ENCODE results near the gene CLIC2.
"Not testable (repeated sequence)": the region's sequence is repeated elsewhere in the genome, so short reads cannot be mapped to it uniquely, and the experiment has no call there.

Gene CLIC2

DNA sequence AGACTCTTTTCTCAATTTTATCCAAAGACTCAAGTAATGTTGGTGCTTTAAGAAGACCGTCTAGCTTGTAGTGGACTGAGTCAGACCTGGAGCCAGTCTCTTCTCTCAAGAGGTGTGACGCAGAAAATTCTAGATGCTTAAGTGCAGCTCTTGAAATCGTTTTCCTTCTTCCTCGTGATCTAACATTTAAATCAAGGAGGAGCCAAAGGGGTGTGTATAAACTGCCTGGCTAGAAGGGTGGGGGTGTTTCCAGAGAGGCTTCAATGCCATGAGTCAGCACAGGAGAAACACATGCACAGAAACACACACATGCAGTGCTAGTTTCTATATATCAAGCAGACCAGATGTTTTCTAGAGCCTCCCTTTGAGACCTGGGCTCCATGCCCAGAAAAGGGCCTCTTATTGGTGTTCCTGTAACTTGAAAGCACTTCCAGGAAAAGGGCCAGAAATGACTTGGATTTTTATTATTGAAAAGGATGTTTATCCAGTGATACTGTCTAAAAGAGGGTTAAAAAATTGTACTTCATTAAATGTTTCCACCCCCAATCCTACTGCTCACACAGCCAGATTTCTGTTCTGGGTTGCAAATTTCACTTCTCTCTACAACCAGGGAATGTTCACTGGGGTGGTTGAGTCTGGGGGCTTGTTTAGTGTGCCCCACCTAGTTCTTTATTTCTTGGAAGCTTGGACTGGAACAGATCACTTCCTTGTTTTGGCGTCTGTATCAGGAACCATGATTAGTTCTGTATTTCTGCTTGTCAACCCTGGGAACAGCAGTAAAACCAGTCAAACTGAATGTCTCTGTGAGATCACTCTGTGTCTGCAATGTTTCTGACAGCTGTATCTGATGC, at the start of gene CLIC2:
Gene CLIC2, minus strand, starts transcription at position 129 of the 851 bp plus-strand sequence. CDS start 187 bp downstream, outside the sequence.
- peak; percentile 98 for DNase-seq

DNA sequence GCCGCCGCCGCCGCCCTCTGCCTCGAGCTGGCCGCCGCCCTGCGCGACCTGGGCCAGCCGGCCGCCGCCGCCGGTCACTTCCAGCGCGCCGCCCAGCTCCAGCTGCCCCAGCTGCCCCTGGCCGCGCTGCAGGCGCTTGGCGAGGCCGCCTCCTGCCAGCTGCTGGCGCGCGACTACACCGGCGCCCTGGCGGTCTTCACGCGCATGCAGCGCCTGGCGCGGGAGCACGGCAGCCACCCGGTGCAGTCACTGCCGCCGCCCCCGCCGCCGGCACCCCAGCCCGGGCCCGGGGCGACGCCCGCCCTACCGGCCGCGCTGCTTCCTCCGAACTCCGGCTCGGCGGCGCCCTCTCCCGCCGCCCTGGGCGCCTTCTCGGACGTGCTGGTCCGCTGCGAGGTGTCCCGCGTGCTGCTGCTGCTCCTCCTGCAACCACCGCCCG, 48.1 kb upstream of the CLIC2 start:
- DNase-seq, result not testable (repeated sequence)

DNA sequence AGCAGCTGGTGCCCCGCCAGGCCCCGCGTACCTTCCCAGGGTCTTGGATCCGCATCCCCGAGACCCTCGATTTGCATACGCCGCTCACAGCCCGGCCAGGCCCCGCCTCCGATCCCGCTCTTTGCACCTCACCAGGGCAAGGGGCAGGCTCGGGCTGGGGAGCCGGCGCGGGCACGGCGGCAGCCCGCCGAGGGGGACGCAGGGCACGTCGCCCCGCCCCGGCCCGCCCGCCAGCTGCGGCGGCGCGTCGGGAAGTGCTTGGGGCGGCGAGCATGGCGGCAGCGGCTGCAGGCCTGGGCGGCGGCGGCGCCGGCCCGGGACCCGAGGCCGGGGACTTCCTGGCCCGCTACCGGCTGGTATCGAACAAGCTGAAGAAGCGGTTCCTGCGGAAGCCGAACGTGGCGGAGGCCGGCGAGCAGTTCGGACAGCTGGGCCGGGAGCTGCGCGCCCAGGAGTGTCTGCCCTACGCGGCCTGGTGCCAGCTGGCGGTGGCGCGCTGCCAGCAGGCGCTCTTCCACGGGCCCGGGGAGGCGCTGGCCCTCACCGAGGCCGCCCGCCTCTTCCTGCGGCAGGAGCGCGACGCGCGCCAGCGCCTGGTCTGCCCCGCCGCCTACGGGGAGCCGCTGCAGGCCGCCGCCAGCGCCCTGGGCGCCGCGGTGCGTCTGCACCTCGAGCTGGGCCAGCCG, 47.6 kb upstream of the CLIC2 start, which contains the start of gene F8A2:
Gene F8A2, plus strand, starts transcription at position 253 of the 686 bp plus-strand sequence. Its CDS starts 20 bp downstream, at position 273.
- not testable (repeated sequence) for DNase-seq

DNA sequence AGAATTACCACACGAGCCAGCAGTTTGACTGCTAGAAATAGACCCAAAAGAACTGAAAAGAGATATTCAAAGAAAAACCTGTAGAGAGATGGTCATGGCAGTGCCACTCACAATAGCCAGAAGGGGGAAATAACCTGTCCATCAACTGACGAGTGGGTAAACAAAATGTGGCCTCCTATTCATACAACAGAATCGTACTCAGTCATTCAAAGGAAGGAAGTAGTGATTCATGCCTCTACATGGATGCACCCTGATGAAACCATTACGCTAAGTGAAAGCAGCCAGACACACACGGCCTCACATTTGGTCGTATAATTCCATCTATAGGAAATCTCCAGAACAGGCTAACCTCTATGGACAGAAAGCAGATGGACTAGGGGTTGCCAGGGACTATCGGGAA, 45.4 kb upstream of the CLIC2 start:
- DNase-seq, result not testable (repeated sequence)

DNA sequence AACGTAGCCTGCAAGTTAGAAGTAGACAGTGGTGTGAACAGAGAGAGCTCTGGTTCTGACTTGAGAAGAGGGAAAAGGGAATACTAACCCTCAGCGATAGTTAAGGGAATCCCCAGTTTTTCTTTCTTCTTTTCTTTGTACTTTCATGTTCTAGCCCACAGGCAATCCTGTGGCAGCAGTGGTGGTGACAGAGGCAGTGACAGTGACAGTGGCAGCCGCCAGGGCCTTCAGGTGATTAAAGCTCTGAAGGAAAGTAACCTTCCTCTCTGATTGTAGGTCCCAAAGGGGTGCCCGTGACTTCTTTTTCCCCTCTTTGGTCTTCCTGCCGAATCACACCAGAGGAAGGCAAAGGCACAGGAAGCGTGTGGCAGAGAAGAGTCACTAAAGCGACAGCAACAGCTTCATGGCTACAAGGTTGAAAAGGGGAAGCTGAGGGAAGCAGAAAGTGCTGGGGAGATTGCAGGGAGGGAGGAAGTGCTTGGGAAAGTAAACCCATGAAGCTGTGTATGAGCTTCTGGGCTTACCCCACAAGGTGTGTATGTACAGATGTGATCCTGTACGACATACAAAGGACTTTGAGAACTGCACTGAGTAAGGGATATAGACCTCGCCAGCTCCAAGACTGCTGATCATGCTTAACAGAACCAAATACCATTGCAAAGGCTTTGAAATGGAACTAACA, 39.5 kb upstream of the CLIC2 start:
- not testable (repeated sequence) for DNase-seq

DNA sequence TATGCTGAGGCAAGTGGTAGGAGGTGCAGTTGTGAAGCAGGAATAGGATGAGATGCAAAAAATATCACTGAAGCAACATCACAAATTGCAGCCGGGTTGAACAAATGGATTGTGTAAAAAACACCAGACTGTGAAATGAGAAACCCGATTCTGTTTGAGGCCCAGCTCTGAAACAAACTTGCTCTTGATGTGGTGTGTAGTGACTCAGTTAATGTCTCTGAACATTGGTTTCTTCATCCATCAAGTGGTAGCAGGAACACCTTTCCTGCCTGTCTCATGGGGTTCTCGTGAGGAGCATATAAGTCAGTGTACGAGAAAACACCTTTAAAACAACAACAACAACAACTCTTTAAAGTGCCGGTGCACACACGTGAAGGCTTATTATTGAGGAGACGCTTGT, 29.3 kb upstream of the CLIC2 start:
- DNase-seq, result not testable (repeated sequence)

DNA sequence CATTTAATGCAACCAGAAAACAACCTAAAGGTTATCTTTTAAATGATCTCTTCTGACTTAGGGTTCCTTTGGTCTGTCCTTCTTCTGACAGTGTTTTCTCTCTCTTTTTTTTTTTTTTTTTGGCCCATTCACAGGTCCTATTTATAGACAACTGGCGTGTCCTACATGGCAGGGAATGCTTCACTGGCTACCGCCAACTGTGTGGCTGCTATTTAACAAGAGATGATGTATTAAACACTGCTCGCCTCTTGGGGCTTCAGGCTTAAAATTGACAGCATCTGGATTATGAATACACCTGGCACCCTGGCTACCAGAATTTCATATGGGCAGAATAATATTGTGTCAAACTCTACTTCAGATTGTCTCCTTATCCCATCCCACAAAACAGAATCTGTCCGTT, 15.0 kb upstream of the CLIC2 start:
- not testable (repeated sequence) for DNase-seq

DNA sequence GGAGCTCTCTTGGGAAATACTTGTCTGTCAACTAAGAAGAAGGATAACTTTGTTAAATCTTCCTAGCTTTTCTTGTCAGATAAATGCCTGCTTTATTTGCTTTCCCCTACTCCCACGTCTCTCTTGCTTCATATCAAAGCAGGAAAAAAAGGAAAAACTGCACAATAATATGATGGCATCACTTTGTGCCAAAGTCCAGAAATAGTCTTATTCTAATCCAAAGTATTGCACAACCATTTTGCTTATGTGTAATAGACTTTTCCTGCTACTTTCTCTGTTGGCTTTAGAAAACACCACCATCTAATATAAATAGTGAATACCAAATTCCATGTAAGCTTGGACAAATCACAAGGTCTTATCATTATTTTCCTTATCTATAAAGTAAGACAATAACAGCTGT, 11.3 kb upstream of the CLIC2 start:
- not testable (repeated sequence) for DNase-seq

DNA sequence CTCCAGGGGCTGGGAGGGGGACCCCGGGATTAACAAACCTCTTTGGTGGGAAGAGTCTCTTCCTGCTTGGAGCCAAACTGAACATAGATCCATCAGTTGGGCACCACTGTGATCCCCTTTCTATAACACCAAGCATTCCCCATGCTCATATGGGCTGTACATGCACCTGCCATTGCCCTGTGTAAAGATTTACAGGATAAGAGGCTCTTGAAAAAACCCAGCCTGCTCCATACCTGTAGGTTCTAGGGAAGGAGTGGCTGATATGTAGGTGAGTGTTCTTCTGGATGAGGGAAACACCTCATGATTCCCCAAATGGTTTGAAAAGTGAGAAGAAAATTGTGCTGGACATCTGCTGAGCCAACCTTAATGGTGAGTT, 911 bp upstream of the CLIC2 start:
- not testable (repeated sequence) for DNase-seq

DNA sequence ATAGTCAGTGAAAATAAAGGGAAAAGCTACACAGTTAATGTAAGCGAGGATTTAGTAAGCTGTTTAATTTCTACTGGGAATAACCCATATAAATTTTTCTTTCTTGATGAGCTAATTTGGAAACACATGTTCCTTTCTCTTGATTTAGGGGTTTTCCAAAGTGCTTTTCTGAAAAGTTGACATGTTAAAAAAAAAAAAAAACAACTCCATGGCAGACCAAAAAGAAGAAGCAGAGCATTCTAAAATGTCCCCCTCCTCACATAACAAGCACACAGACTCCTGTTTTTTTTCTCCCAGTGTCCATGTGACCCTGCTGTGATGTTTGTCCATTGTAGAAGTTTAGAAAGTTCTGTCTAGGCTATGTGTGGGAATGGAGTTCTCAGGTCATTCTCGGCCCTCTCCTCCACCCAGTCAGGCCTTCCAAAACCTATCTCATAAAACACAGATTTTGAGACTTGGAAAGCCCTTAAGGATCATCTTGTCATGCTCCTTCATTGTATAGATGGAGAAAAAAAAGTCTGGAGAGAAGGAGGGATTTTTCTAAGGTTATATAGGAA, 792 bp downstream of the CLIC2 start:
- no peak for DNase-seq

DNA sequence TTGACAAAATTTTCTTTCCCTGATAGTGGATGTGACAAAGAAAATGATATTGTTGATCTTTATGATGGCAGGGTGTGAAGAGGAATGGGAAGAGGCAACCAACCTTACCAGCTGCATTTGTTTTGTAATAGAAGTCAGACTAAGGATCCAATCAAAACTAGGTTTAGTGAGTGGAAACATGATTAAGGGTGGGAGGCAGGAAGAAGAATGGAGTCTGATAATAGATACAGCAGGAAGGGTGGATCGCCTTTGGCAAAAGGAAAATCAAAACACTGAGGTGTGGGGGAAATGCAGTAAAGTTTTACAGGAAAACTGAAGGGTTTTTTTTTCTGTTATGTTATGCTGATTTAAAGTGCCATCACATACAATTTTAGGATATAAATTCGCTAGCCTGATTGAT, 3.4 kb downstream of the CLIC2 start:
- no peak for DNase-seq

DNA sequence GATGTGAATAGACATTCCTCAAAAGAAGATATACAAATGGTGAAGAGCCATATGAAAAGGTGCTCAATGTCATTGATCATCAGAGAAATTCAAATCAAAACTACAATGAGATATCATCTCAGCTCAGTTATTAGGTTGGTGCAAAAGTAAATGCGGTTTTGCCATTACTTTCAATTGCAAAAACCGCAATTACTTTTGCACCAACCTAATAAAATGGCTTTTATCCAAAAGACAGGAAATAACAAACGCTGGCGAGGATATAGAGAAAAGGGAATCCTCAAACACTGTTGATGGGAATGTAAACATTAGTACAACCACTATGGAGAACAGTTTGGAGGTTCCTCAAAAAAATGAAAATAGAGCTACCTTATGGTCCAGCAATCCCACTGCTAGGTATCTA, 5.1 kb downstream of the CLIC2 start:
- no peak for DNase-seq

DNA sequence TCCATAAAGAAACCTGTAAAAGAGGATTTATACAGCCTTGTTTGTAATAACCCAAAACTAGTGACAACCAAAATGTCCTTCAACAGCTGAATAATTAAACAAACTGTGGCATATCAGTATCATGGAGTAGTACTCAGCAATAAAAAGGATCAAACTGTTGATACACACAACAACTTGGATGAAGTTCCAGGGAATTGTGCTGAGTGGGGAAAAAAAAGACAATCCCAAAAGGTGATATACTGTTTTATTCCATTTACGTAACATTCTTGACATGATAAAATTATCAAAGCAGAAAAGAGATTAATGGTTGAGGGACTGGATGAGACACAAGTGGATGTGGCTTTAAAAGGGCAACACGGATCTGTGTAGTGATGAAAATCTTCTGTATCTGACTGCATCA, 7.8 kb downstream of the CLIC2 start:
- no peak for DNase-seq

DNA sequence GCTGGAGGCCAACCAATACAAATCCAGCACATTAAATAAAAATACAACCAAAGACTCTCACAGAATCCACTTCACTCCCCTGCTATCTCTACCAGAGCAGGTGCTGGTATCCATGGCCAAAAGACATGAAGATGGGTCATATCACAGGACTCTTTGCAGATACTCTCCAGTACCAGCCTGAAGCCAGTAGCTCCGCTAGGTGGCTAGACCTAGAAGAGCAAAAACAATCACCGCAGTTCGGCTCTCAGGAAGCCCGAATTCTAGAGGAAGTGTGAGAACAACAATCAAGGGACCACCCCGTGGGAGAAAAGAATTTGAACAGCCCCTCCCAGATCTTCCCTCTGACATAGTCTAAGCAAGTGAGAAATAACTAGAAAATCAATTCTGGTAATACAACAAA, 20.2 kb downstream of the CLIC2 start:
- DNase-seq, result peak; percentile 35

DNA sequence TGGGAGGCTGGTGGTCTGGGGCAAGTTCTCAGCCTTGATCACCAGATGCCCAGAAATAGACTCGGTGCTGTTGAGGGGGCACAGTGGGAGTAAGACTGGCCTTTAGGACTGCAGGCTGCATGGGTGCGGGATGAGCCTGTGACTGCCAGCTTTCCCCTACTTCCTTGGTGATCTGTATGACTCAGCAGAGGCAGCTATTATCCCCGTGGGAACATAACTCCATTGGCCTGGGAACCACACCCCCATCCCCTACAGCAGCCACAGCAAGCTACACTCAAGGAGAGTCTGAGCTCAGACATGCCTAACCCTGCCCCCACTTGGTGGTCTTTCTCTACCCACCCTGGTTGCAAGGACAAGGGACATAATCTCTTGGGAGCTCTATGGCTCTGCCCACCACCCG, 20.6 kb downstream of the CLIC2 start:
- no peak for DNase-seq

DNA sequence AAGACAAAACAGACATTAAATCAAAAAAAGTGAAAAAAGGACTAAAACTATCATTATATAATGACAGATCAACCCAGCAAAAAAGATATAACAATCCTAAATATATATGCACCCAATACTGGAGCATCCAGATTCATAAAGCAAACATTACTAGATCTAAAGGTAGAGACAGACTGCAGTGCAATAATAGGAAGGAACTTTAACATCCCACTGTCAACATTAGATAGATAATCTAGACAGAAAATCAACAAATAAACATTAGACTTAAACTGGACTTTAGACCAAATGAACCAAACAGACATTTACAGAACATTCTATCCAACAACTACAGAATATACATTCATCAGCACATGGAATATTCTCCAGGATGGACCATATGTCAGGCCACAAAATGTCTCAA, 40.6 kb downstream of the CLIC2 start:
- DNase-seq, result no peak

DNA sequence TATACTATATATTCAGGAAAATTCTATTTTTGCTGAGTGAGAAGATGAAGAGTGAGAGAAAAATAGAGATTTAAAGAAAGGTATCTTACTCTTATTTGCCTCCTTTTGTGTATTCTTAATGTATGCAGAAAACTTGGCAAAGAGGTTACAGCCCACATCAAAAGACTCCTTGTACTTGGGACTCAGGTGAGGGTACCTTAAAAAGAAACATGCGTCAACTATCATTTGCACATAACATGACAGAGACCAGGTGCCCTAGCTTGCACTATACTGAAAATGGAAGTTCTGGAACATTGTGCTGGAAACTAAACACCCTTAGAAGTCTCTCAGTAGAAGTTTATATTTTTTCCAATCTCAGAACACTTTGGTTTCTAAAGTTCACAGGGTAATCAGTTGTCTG, 54.5 kb downstream of the CLIC2 start:
- DNase-seq, result no peak

DNA sequence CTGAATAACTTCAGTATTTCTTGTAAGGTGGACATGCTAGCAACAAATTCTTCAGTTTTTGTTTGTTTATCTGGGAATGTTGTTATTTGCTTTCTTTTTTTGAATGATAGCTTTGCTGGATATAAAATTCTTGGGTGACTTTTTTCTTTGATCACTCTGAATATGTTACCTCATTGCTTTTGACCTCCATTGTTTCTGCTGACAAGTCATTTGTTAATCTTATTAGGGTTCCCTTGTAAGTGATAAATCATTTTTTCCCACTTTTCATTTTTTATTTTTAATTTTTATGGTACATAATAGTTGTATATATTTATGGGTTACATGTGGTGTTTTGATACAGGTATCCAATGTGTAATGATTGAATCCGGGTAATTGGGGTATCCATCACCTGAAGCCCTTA, 63.4 kb downstream of the CLIC2 start:
- no peak for DNase-seq

DNA sequence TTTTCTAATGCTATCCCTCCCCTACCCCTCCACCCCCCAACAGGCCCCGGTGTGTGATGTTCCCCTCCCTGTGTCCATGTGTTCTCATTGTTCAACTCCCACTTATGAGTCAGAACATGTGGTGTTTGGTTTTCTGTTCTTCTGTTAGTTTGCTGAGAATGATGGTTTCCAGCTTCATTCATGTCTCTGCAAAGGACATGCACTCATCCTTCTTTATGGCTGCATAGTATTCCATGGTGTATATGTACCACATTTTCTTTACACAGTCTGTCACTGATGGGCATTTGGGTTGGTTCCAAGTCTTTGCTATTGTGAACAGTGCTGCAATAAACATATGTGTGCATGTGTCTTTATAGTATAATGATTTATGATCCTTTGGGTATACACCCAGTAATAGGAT, 66.4 kb downstream of the CLIC2 start:
- DNase-seq, result not testable (repeated sequence)

DNA sequence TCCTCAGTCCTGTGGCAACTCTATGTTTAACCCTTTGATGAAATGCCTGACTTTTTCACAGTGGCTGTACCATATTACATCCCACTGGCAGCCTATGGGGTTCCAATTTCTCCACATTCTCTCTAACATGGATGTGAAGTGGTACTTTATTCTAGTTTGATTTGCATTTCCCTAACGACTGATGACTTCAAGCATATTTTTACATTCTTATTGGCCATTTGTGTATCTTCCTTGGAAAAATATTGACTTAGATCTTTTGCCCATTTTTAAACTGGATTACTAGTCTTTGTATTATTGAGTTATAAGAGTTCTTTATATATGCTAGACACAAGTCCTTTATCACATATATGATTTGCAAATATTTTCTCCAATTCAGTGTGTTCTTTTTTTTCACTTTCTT, 68.0 kb downstream of the CLIC2 start:
- no peak for DNase-seq

DNA sequence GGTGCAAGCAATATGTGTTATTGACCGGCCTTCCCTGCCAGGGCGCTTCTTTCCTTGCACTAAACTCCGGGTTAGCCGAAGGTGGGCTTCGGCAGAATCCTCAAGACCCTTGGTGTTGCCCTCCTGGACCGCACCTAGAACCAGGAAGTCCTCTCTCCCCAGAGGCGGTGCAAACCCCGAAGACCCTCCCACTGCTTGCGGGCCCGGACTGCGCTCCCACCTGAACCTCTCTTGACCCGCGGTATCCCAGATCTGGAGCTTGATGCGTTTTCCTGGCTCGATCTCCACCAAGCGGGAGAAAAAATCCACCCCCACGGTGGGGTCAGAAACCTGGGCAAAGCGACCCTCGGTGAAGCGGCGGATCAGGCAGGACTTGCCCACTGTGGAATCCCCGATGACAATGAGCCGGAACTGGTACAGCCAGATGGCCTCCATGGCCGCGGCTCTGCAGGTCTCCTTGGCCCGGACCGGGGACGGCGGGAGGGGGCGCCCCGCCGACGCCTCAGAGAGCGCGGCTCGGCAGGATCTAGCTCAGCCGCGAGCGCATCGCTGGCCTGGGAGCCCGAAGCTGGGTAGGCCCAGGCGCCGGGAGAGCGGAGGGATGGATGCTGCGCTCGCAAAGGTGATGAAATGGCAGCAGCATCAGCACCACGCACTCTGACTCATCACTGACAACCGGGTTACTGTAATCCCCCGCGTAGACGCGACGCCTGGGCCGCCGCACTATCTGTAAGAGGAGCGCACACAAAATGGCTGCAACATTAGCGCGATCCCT, 70.4 kb downstream of the CLIC2 start, which contains the start of gene RAB39B:
Gene RAB39B, minus strand, starts transcription at position 638 of the 775 bp plus-strand sequence. Its CDS starts 203 bp downstream, at position 435.
- DNase-seq, result peak; percentile 75

All from hematopoietic multipotent progenitor cell treated with erythropoietin and hydrocortisone succinate and interleukin-3 and kit ligand, for 8 days (in vitro differentiated cells).